Ovary (tissue), 9 donors: ENCODE results near the gene CNGA3. TPM values are rescaled to one million over a fixed set of nuclear protein-coding genes. Genes with fewer than 3 reads are reported as not detected.

Experiments used
- DNase-seq, 5 donors: peaks; one replicate each; pipeline ENCODE4 v3.0.0-alpha.2; 2019 to 2020
- H3K27ac ChIP-seq, 2 donors: fragments of 200-600 bp; one replicate each; pipeline versions ENCODE4 v1.5.1 to v1.8.0; 2019 to 2022
- H3K27me3 ChIP-seq: fragments of 200-600 bp; one replicate; pipeline ENCODE4 v1.8.0; 2022
- H3K36me3 ChIP-seq: fragments of 200-600 bp; sonication (generic); one replicate; pipeline ENCODE4 v1.5.1; 2019
- H3K4me1 ChIP-seq: one replicate; pipeline ENCODE4 v1.8.1; 2013; ENCODE audit warnings: mild to moderate bottlenecking, moderate library complexity; ENCODE audit not compliant: insufficient read depth
- H3K4me3 ChIP-seq: fragments of 200-600 bp; sonication (generic); one replicate; pipeline ENCODE4 v1.5.1; 2017
- H3K9me3 ChIP-seq, 2 donors: fragments of 200-600 bp in 1 of 2; sonication (generic) in 1 of 2; one replicate each; pipeline versions ENCODE4 v1.5.1 to v1.8.1; 2013 to 2019; ENCODE audit warnings: mild to moderate bottlenecking in 1 of 2, moderate library complexity in 1 of 2
- CTCF ChIP-seq, 3 donors: fragments of 450-650 bp in 2 of 3; fragments of 200-600 bp in 1 of 3; IDR thresholded peaks; one replicate each; pipeline versions ENCODE4 v1.5.1 to v1.8.0; 2016 to 2022; ENCODE audit warnings: antibody characterized with exemption in 3 of 3, mild to moderate bottlenecking in 1 of 3
- EP300 ChIP-seq: sonication (generic); formaldehyde crosslinking; IDR thresholded peaks from one replicate; pipeline ENCODE4 v1.6.1; 2017; ENCODE audit warnings: antibody characterized with exemption
- POLR2A ChIP-seq: fragments of 450-650 bp; IDR thresholded peaks from one replicate; pipeline ENCODE4 v1.6.1; 2017; ENCODE audit warnings: antibody characterized with exemption, mild to moderate bottlenecking, moderate library complexity
- WGBS, 3 donors: extraction: QIAGEN DNeasy Blood & Tissue Kit in 1 of 3; methylation state at CpG; one replicate each; pipeline versions ENCODE4 v1.1.5 to v1.1.7; 2013 to 2017; 5-methylcytosine and 5-hydroxymethylcytosine counted together
- intact Hi-C, 4 donors: fragments of 100-400 bp; cut with DNase I; formaldehyde crosslinking; loops; one replicate each; pipeline versions ENCODE4 v1.11.0 to v1.15.1; 2022 to 2023
- polyA plus RNA-seq, 2 donors: library from polyadenylated mRNA; stranded (reverse); fragments of 200-250 nt in 1 of 2; fragments of 350-450 nt in 1 of 2; fragmentation: Illumina TruSeq in 1 of 2; extraction: RNeasy Lipid Tissue Mini Kit (QIAGEN cat#74804) in 1 of 2; gene quantifications; one replicate each; pipeline ENCODE4 v1.2.3, GENCODE V29; 2013 to 2014
- total RNA-seq, 7 donors: library from RNA; depleted of rRNA in 2 of 7; stranded (reverse); fragments of >200 nt in 2 of 7; fragmentation: NEBNext Ultra II Directional in 3 of 7; extraction: Animal tissue kit (Norgen Biotek cat#: 25700) in 3 of 7; gene quantifications; one replicate each; pipeline versions ENCODE4 v1.1.0 to v1.2.4, GENCODE V29; 2016 to 2023
- donor health status: DM: no; HTN: no; CAD: no; lungs with moderate emphysema.
- donor health status: DM: no; HTN: no; CAD: no.
- donor health status: Bipolar disorder and iron deficiency.
- donor health status: DM: yes; HTN: yes; CAD: no.
- donor health status: DM: no; HTN: no; CAD: no.
- donor health status: DM: yes; HTN: yes; CAD: no.

The CNGA3 gene
- total and polyA plus RNA-seq, 9 donors: 0.05 to 0.34 (median 0.10) TPM; not detected in 6

GRCh38 chr2:98393354-98393753 lies 47.1 kb downstream of the CNGA3 start:
- H3K4me3 ChIP-seq: no peak overlapping the region
- H3K36me3 ChIP-seq: no peaks in the 10 kb centered on the region
- H3K27me3 ChIP-seq: no peaks in the 10 kb centered on the region
- TF ChIP-seq POLR2A (no peak), CTCF (IDR thresholded peaks at IDR 0.05) (no peak), EP300 (no peak)
- no peaks in the 10 kb centered on the region for H3K4me1 ChIP-seq
- no peak for DNase-seq
- H3K27ac ChIP-seq: no peak overlapping the region
- 83 to 88% (median 84%) methylated on average over 5 of the region's 5 CpGs for WGBS, 3 donors
- intact Hi-C loops: no loop called here
- H3K9me3 ChIP-seq: no peaks in the 10 kb centered on the region

- no peaks in the 10 kb centered on the region for H3K36me3 ChIP-seq
- H3K27ac ChIP-seq: no peak overlapping the region
- no peak overlapping the region for H3K4me3 ChIP-seq
- H3K9me3 ChIP-seq: no peaks in the 10 kb centered on the region
- H3K27me3 ChIP-seq: no peaks in the 10 kb centered on the region
- intact Hi-C loops: no loop called here
- 76 to 86% (median 84%) methylated on average over 3 of the region's 3 CpGs for WGBS, 3 donors
- TF ChIP-seq POLR2A: no peak
- TF ChIP-seq CTCF (IDR thresholded peaks at IDR 0.05): no peak
- TF ChIP-seq EP300: no peak
- no peaks in the 10 kb centered on the region for H3K4me1 ChIP-seq
- no peak for DNase-seq
Observed at GRCh38 chr2:98394595-98395153, 48.4 kb downstream of the CNGA3 start.

- H3K4me1 ChIP-seq: no peaks in the 10 kb centered on the region
Observed at GRCh38 chr2:98395977-98396376, 49.7 kb downstream of the CNGA3 start.

DNA sequence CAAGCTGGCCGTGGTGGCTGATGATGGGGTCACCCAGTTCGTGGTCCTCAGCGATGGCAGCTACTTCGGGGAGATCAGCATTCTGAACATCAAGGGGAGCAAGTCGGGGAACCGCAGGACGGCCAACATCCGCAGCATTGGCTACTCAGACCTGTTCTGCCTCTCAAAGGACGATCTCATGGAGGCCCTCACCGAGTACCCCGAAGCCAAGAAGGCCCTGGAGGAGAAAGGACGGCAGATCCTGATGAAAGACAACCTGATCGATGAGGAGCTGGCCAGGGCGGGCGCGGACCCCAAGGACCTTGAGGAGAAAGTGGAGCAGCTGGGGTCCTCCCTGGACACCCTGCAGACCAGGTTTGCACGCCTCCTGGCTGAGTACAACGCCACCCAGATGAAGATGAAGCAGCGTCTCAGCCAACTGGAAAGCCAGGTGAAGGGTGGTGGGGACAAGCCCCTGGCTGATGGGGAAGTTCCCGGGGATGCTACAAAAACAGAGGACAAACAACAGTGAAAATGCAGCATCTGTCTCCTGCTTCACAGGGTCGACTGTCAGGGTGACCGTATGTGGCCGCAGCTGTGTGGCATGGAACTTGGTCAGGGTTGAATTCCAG lies 50.6 kb downstream of the CNGA3 start:
- intact Hi-C loops: no loop called here
- Histone ChIP-seq H3K27ac (no peak overlapping the region), H3K36me3 (no peaks in the 10 kb centered on the region), H3K27me3 (no peaks in the 10 kb centered on the region), H3K4me1 (no peaks in the 10 kb centered on the region), H3K9me3 (no peaks in the 10 kb centered on the region), H3K4me3 (no peak overlapping the region)
- TF ChIP-seq CTCF (IDR thresholded peaks at IDR 0.05) (no peak), POLR2A (no peak), EP300 (no peak)
- no peak for DNase-seq
- 94 to 95% (median 94%) methylated on average over 23 of the region's 23 CpGs for WGBS, 3 donors

More at GRCh38 chr2:98395977-98396376, 49.7 kb downstream of the CNGA3 start:
- WGBS, 3 donors: 89 to 93% (median 92%) methylated on average over 6 of the region's 6 CpGs
- no peak overlapping the region for H3K27ac ChIP-seq
- no peaks in the 10 kb centered on the region for H3K9me3 ChIP-seq
- intact Hi-C loops: no loop called here
- DNase-seq: no peak
- TF ChIP-seq POLR2A: no peak
- no peak for TF ChIP-seq CTCF (IDR thresholded peaks at IDR 0.05)
- no peak for TF ChIP-seq EP300
- no peaks in the 10 kb centered on the region for H3K36me3 ChIP-seq
- H3K4me3 ChIP-seq: no peak overlapping the region
- H3K27me3 ChIP-seq: no peaks in the 10 kb centered on the region
